A549 (cell line): ENCODE results near the gene HEXIM1.

Experiments
- BHLHE40 ChIP-seq: IDR thresholded peaks from 2 replicates; pipeline ENCODE4 v1.6.1; 2012; ENCODE audit warnings: low read depth, low read length, inconsistent platforms
- CHD2 ChIP-seq: fragments of 150-350 bp; IDR thresholded peaks from 2 replicates; pipeline ENCODE4 v1.6.1; 2014; ENCODE audit warnings: low read length; ENCODE audit not compliant: partially characterized antibody
- ESRRA ChIP-seq: fragments of 150-350 bp; IDR thresholded peaks from 2 replicates; pipeline ENCODE4 v1.6.1; 2014; ENCODE audit warnings: mild to moderate bottlenecking, low read length, borderline replicate concordance
- POLR2A ChIP-seq: IDR thresholded peaks from 2 replicates; pipeline ENCODE4 v1.6.1; 2012; ENCODE audit warnings: mild to moderate bottlenecking, low read length
- RAD21 ChIP-seq, 2 experiments: fragments of >200 bp in 1 of 2; sonication (Bioruptor Twin) in 1 of 2; formaldehyde crosslinking in 1 of 2; IDR thresholded peaks in 1 of 2; conservative IDR thresholded peaks in 1 of 2; 2 replicates in 1 of 2; 3 replicates in 1 of 2; pipeline ENCODE4 v1.6.1; 2012 to 2018; ENCODE audit warnings: inconsistent platforms in 1 of 2
- ZFP36 ChIP-seq: fragments of 450-650 bp; IDR thresholded peaks from 2 replicates; pipeline ENCODE4 v1.6.1; 2014; ENCODE audit warnings: borderline replicate concordance; ENCODE audit not compliant: partially characterized antibody
- TF ChIP-seq, protein P1 (sequence below): fragments of >200 bp; sonication (Bioruptor Twin); formaldehyde crosslinking; IDR thresholded peaks from 3 replicates; pipeline ENCODE4 v1.5.1; 2016
- TF ChIP-seq, protein P2 (sequence below): fragments of 150-350 bp; IDR thresholded peaks from 2 replicates; pipeline ENCODE4 v1.6.1; 2014; ENCODE audit warnings: low read depth, mild to moderate bottlenecking, low read length
- TF ChIP-seq, protein P3 (sequence below): IDR thresholded peaks from 2 replicates; pipeline ENCODE4 v1.6.1; 2012
- TF ChIP-seq, protein P4 (sequence below): fragments of 250-450 bp; sonication (Bioruptor Pico); IDR thresholded peaks from 2 replicates; pipeline ENCODE4 v1.5.0; 2021; ENCODE audit warnings: mild to moderate bottlenecking, moderate library complexity, borderline replicate concordance
- TF ChIP-seq, protein P5 (sequence below): fragments of 200-600 bp; sonication (generic); IDR thresholded peaks from 2 replicates; pipeline ENCODE4 v1.6.1; 2016; ENCODE audit warnings: antibody characterized with exemption, mild to moderate bottlenecking, moderate library complexity

DNA sequence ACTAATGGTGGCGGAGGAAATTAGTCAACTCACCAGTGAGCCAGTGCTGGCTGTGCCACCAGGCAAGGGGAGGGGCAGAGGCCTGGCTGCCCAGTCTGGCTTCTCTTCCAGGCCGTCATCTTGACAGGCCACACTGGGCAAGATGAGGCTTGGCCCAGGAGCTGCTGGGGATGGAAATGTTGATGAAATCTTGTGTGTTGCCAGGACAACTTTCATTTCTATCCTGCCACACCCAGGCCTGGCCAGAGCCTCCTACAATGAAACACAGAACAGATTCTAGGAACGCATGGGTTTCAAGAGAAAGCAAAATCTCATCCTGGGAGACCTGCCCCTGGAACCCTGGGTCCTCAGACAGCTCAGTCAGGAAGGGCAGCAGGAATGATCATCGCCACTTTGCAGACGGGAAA, 22.7 kb downstream of the HEXIM1 start:
- TF ChIP-seq, protein P1, sequence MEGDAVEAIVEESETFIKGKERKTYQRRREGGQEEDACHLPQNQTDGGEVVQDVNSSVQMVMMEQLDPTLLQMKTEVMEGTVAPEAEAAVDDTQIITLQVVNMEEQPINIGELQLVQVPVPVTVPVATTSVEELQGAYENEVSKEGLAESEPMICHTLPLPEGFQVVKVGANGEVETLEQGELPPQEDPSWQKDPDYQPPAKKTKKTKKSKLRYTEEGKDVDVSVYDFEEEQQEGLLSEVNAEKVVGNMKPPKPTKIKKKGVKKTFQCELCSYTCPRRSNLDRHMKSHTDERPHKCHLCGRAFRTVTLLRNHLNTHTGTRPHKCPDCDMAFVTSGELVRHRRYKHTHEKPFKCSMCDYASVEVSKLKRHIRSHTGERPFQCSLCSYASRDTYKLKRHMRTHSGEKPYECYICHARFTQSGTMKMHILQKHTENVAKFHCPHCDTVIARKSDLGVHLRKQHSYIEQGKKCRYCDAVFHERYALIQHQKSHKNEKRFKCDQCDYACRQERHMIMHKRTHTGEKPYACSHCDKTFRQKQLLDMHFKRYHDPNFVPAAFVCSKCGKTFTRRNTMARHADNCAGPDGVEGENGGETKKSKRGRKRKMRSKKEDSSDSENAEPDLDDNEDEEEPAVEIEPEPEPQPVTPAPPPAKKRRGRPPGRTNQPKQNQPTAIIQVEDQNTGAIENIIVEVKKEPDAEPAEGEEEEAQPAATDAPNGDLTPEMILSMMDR, result no peak
- TF ChIP-seq ZFP36, result no peak
- TF ChIP-seq ESRRA, result no peak
- TF ChIP-seq, protein P2, sequence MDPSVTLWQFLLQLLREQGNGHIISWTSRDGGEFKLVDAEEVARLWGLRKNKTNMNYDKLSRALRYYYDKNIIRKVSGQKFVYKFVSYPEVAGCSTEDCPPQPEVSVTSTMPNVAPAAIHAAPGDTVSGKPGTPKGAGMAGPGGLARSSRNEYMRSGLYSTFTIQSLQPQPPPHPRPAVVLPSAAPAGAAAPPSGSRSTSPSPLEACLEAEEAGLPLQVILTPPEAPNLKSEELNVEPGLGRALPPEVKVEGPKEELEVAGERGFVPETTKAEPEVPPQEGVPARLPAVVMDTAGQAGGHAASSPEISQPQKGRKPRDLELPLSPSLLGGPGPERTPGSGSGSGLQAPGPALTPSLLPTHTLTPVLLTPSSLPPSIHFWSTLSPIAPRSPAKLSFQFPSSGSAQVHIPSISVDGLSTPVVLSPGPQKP, result no peak
- TF ChIP-seq, protein P3, sequence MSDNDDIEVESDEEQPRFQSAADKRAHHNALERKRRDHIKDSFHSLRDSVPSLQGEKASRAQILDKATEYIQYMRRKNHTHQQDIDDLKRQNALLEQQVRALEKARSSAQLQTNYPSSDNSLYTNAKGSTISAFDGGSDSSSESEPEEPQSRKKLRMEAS, result no peak
- TF ChIP-seq, protein P4, sequence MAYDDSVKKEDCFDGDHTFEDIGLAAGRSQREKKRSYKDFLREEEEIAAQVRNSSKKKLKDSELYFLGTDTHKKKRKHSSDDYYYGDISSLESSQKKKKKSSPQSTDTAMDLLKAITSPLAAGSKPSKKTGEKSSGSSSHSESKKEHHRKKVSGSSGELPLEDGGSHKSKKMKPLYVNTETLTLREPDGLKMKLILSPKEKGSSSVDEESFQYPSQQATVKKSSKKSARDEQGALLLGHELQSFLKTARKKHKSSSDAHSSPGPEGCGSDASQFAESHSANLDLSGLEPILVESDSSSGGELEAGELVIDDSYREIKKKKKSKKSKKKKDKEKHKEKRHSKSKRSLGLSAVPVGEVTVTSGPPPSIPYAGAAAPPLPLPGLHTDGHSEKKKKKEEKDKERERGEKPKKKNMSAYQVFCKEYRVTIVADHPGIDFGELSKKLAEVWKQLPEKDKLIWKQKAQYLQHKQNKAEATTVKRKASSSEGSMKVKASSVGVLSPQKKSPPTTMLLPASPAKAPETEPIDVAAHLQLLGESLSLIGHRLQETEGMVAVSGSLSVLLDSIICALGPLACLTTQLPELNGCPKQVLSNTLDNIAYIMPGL (CRISPR knock-in tag), result no peak
- TF ChIP-seq POLR2A, result no peak; the same call in 1 of the 2 replicates
- no peak for TF ChIP-seq RAD21 (conservative IDR thresholded peaks at IDR 0.05 in 1 of 2, IDR thresholded peaks at IDR 0.05 in 1 of 2)
- TF ChIP-seq BHLHE40, result no peak
- TF ChIP-seq CHD2, result no peak
- TF ChIP-seq, protein P5, sequence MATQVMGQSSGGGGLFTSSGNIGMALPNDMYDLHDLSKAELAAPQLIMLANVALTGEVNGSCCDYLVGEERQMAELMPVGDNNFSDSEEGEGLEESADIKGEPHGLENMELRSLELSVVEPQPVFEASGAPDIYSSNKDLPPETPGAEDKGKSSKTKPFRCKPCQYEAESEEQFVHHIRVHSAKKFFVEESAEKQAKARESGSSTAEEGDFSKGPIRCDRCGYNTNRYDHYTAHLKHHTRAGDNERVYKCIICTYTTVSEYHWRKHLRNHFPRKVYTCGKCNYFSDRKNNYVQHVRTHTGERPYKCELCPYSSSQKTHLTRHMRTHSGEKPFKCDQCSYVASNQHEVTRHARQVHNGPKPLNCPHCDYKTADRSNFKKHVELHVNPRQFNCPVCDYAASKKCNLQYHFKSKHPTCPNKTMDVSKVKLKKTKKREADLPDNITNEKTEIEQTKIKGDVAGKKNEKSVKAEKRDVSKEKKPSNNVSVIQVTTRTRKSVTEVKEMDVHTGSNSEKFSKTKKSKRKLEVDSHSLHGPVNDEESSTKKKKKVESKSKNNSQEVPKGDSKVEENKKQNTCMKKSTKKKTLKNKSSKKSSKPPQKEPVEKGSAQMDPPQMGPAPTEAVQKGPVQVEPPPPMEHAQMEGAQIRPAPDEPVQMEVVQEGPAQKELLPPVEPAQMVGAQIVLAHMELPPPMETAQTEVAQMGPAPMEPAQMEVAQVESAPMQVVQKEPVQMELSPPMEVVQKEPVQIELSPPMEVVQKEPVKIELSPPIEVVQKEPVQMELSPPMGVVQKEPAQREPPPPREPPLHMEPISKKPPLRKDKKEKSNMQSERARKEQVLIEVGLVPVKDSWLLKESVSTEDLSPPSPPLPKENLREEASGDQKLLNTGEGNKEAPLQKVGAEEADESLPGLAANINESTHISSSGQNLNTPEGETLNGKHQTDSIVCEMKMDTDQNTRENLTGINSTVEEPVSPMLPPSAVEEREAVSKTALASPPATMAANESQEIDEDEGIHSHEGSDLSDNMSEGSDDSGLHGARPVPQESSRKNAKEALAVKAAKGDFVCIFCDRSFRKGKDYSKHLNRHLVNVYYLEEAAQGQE, result no peak
